Nephron progenitor cell (in vitro differentiated cells): ENCODE results near the gene ODAD2.
"Not testable (repeated sequence)": the region's sequence is repeated elsewhere in the genome, so short reads cannot be mapped to it uniquely, and the experiment has no call there.

Experiments
- DNase-seq: peaks from one replicate; pipeline ENCODE4 v3.0.0; 2021
- H3K27ac Mint-ChIP-seq: 2 replicates; pipeline ENCODE4 v1.8.0; 2021; ENCODE audit warnings: mild to moderate bottlenecking, moderate library complexity, mixed read lengths
- H3K27me3 Mint-ChIP-seq: 2 replicates; pipeline ENCODE4 v1.8.0; 2021; ENCODE audit warnings: mild to moderate bottlenecking, low read depth, mixed read lengths; ENCODE audit not compliant: poor library complexity
- H3K36me3 Mint-ChIP-seq: 2 replicates; pipeline ENCODE4 v1.8.0; 2021; ENCODE audit warnings: low read depth, mixed read lengths
- H3K4me1 Mint-ChIP-seq: 2 replicates; pipeline ENCODE4 v1.8.0; 2021; ENCODE audit warnings: mixed read lengths
- H3K4me3 Mint-ChIP-seq: 2 replicates; pipeline ENCODE4 v1.8.0; 2021; ENCODE audit warnings: mild to moderate bottlenecking, moderate library complexity, mixed read lengths
- H3K9me3 Mint-ChIP-seq: 2 replicates; pipeline ENCODE4 v1.8.0; 2021; ENCODE audit warnings: mild to moderate bottlenecking, moderate library complexity, mixed read lengths
- CTCF ChIP-seq: fragments of 200-600 bp; sonication (generic); IDR thresholded peaks from 2 replicates; pipeline ENCODE4 v1.5.0; 2021; ENCODE audit warnings: antibody characterized with exemption

ODAD2 gene

GRCh38 chr10:28008054-28008453, 9.2 kb upstream of the ODAD2 start:
- peaks cover 9% of the 10 kb centered on the region for H3K27me3 Mint-ChIP-seq
- H3K36me3 Mint-ChIP-seq: no peaks in the 10 kb centered on the region
- no peak overlapping the region for H3K27ac Mint-ChIP-seq
- DNase-seq: no peak
- peaks cover 6% of the 10 kb centered on the region for H3K4me1 Mint-ChIP-seq
- H3K9me3 Mint-ChIP-seq: no peaks in the 10 kb centered on the region
- no peak for TF ChIP-seq CTCF
- no peak overlapping the region for H3K4me3 Mint-ChIP-seq

GRCh38 chr10:28001353-28001752, 2.5 kb upstream of the ODAD2 start:
- Mint-ChIP-seq H3K36me3 (no peaks in the 10 kb centered on the region), H3K27ac (no peak overlapping the region), H3K4me1 (peaks cover 13% of the 10 kb centered on the region), H3K4me3 (no peak overlapping the region), H3K9me3 (peaks cover 3% of the 10 kb centered on the region), H3K27me3 (peaks cover 33% of the 10 kb centered on the region)
- no peak for TF ChIP-seq CTCF
- DNase-seq: no peak

GRCh38 chr10:27998178-27998953, 513 bp downstream of the ODAD2 start:
- H3K36me3 Mint-ChIP-seq: no peaks in the 10 kb centered on the region
- peaks cover 3% of the 10 kb centered on the region for H3K9me3 Mint-ChIP-seq
- H3K4me3 Mint-ChIP-seq: peak overlapping the region; percentile 92
- DNase-seq: peak; percentile 65
- no peak for TF ChIP-seq CTCF
- peaks cover 35% of the 10 kb centered on the region for H3K27me3 Mint-ChIP-seq
- H3K4me1 Mint-ChIP-seq: peaks cover 13% of the 10 kb centered on the region
- no peak overlapping the region for H3K27ac Mint-ChIP-seq

- no peak overlapping the region for H3K27ac Mint-ChIP-seq
- TF ChIP-seq CTCF: no peak
- H3K4me3 Mint-ChIP-seq: peak overlapping the region; percentile 92
- H3K9me3 Mint-ChIP-seq: peaks cover 3% of the 10 kb centered on the region
- H3K27me3 Mint-ChIP-seq: peaks cover 34% of the 10 kb centered on the region
- no peaks in the 10 kb centered on the region for H3K36me3 Mint-ChIP-seq
- DNase-seq: no peak
- H3K4me1 Mint-ChIP-seq: peaks cover 13% of the 10 kb centered on the region
Observed at GRCh38 chr10:27997865-27998177, 1.1 kb downstream of the ODAD2 start.

- H3K9me3 Mint-ChIP-seq: no peaks in the 10 kb centered on the region
- H3K4me1 Mint-ChIP-seq: peaks cover 13% of the 10 kb centered on the region
- no peak for DNase-seq
- peaks cover 29% of the 10 kb centered on the region for H3K27me3 Mint-ChIP-seq
- no peak for TF ChIP-seq CTCF
- no peak overlapping the region for H3K27ac Mint-ChIP-seq
- H3K4me3 Mint-ChIP-seq: no peak overlapping the region
- no peaks in the 10 kb centered on the region for H3K36me3 Mint-ChIP-seq
Observed at GRCh38 chr10:27995311-27995710, 3.6 kb downstream of the ODAD2 start.

DNA sequence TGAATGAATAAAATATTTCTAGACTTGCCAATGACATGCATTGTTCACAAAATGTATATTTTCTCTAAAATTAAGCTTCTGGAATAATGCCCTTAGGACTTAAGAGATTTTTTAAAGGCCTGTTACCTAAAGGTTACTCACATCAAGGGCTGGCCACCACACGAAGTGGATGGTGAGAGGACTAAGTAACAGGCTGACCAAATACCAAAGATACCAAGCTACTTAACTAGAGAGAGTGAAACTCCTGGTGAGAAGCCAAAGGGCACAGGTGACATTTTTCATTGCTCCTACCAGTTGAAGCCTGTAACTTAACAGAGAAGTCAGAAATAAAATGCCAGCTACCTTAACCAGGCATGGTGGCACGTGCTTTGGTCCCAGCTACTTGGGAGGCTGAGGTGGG, 9.5 kb downstream of the ODAD2 start:
- H3K4me3 Mint-ChIP-seq, H3K27me3 Mint-ChIP-seq, DNase-seq, H3K9me3 Mint-ChIP-seq, H3K27ac Mint-ChIP-seq, H3K36me3 Mint-ChIP-seq: not testable (repeated sequence)
- peaks cover 13% of the 10 kb centered on the region for H3K4me1 Mint-ChIP-seq
